Osteoblast (primary cell): Measurements from ENCODE around the gene ASMTL. TPM values are rescaled to one million over a fixed set of nuclear protein-coding genes. Genes with fewer than 3 reads are reported as not detected.

Source experiments
- DNase-seq: peaks from one replicate; pipeline ENCODE4 v3.0.0; 2011; ENCODE audit warnings: low spot score, mixed read lengths; ENCODE audit not compliant: insufficient read length; ENCODE audit errors: missing footprints
- H2AFZ ChIP-seq: 2 replicates; pipeline ENCODE4 v1.6.0; 2011; ENCODE audit warnings: mild to moderate bottlenecking, low read length
- H3K27ac ChIP-seq: 2 replicates; pipeline ENCODE4 v1.5.1; 2011; ENCODE audit warnings: mild to moderate bottlenecking, low read depth, low read length, moderate library complexity
- H3K27me3 ChIP-seq: 2 replicates; pipeline ENCODE4 v1.6.0; 2012; ENCODE audit warnings: mild to moderate bottlenecking, control low read depth, inconsistent platforms, low read length, moderate library complexity; ENCODE audit not compliant: insufficient read depth
- H3K36me3 ChIP-seq: 2 replicates; pipeline ENCODE4 v1.5.1; 2011; ENCODE audit warnings: mild to moderate bottlenecking, low read length, control low read depth, moderate library complexity; ENCODE audit not compliant: insufficient read depth
- H3K4me1 ChIP-seq: 2 replicates; pipeline ENCODE4 v1.5.1; 2011; ENCODE audit warnings: mild to moderate bottlenecking, low read length, control low read depth, moderate library complexity; ENCODE audit not compliant: insufficient read depth
- H3K4me2 ChIP-seq: 2 replicates; pipeline ENCODE4 v1.6.0; 2011; ENCODE audit warnings: mild to moderate bottlenecking, low read length; ENCODE audit not compliant: insufficient read depth
- H3K4me3 ChIP-seq: fragments of 200-600 bp; sonication (generic); 3 replicates; pipeline ENCODE4 v1.5.1; 2012; ENCODE audit warnings: mild to moderate bottlenecking, low read length, inconsistent platforms; ENCODE audit not compliant: insufficient read depth
- H3K79me2 ChIP-seq: 2 replicates; pipeline ENCODE4 v1.6.0; 2012; ENCODE audit warnings: mild to moderate bottlenecking, low read length, control low read depth, inconsistent platforms; ENCODE audit not compliant: insufficient read depth
- H3K9me3 ChIP-seq: 2 replicates; pipeline ENCODE4 v1.5.1; 2011; ENCODE audit warnings: low read depth, low read length, control low read depth
- H4K20me1 ChIP-seq: 2 replicates; pipeline ENCODE4 v1.6.0; 2012; ENCODE audit warnings: mild to moderate bottlenecking, low read length, control low read depth; ENCODE audit not compliant: insufficient read depth
- CTCF ChIP-seq: IDR thresholded peaks from 2 replicates; pipeline ENCODE4 v1.5.1; 2011; ENCODE audit warnings: mild to moderate bottlenecking, low read depth, low read length, moderate library complexity; ENCODE audit errors: extremely low read depth
- total RNA-seq: library from RNA; depleted of rRNA; stranded (reverse); fragments of >200 nt; gene quantifications from 2 replicates; pipeline ENCODE4 v1.2.3, GENCODE V29; 2012

ASMTL gene
- total RNA-seq, 1 donor, result 24.6 TPM

GRCh38 chrX:1442016-1442665 is 10.6 kb downstream of the ASMTL start:
- no peak overlapping the region for H3K27ac ChIP-seq
- H3K36me3 ChIP-seq, result peaks cover 5% of the 10 kb centered on the region
- peaks cover 9% of the 10 kb centered on the region for H4K20me1 ChIP-seq
- no peak overlapping the region for H3K4me2 ChIP-seq
- no peaks in the 10 kb centered on the region for H3K27me3 ChIP-seq
- no peak for TF ChIP-seq CTCF
- no peaks in the 10 kb centered on the region for H3K4me1 ChIP-seq
- H2AFZ ChIP-seq, result no peak overlapping the region
- H3K4me3 ChIP-seq, result no peak overlapping the region
- no peak for DNase-seq
- H3K9me3 ChIP-seq, result no peaks in the 10 kb centered on the region
- H3K79me2 ChIP-seq, result peaks cover 25% of the 10 kb centered on the region

DNA sequence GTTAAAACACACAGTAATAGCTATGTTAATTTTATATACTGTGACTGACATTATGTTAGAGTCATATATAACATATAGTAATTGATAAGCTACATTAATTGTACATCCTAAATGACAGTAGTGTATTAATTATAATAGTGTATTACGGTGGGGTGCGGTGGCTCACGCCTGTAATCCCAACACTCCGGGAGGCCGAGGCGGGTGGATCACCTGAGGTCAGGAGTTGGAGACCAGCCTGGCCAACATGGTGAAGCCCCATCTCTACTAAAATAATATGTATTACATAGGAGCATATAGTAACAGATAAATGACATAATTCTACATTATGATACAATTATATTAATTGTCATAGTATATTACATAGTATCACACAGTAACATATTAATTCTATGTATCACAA is 12.2 kb downstream of the ASMTL start:
- H3K4me2 ChIP-seq, result no peak overlapping the region
- H4K20me1 ChIP-seq, result peaks cover 9% of the 10 kb centered on the region
- no peak overlapping the region for H2AFZ ChIP-seq
- no peaks in the 10 kb centered on the region for H3K27me3 ChIP-seq
- no peak overlapping the region for H3K4me3 ChIP-seq
- peaks cover 24% of the 10 kb centered on the region for H3K79me2 ChIP-seq
- no peak for TF ChIP-seq CTCF
- DNase-seq, result no peak
- peaks cover 10% of the 10 kb centered on the region for H3K36me3 ChIP-seq
- H3K4me1 ChIP-seq, result no peaks in the 10 kb centered on the region
- no peaks in the 10 kb centered on the region for H3K9me3 ChIP-seq
- no peak overlapping the region for H3K27ac ChIP-seq

GRCh38 chrX:1435241-1435895 is 17.3 kb downstream of the ASMTL start:
- no peak for TF ChIP-seq CTCF
- H3K27ac ChIP-seq, result no peak overlapping the region
- DNase-seq, result no peak
- H3K27me3 ChIP-seq, result no peaks in the 10 kb centered on the region
- no peak overlapping the region for H2AFZ ChIP-seq
- H3K4me3 ChIP-seq, result no peak overlapping the region
- no peaks in the 10 kb centered on the region for H3K9me3 ChIP-seq
- no peaks in the 10 kb centered on the region for H3K4me1 ChIP-seq
- no peaks in the 10 kb centered on the region for H4K20me1 ChIP-seq
- peaks cover 12% of the 10 kb centered on the region for H3K36me3 ChIP-seq
- H3K79me2 ChIP-seq, result no peaks in the 10 kb centered on the region
- H3K4me2 ChIP-seq, result no peak overlapping the region

DNA sequence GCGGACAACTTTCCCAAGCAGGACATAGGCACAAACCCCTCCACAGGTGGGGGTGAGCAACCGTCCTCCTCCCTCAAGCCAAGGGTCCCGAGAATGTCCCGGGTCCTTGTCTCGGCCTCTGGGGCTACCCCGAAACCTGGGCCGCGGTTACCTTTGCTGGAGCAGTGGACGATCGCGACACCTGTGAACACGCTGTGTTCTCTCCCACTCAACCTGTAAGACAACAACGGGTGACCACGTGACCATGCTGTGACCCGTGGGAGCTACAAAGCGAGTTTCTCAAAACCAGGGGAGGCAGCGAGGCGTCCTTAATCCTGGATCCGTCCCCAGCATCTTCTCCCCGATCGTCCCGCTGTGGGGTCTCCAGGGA is 17.9 kb downstream of the ASMTL start:
- Histone ChIP-seq H3K9me3 (no peaks in the 10 kb centered on the region), H3K4me2 (no peak overlapping the region), H3K36me3 (peaks cover 14% of the 10 kb centered on the region), H3K4me3 (no peak overlapping the region), H3K79me2 (no peaks in the 10 kb centered on the region), H3K27ac (no peak overlapping the region), H3K4me1 (no peaks in the 10 kb centered on the region), H2AFZ (no peak overlapping the region), H4K20me1 (no peaks in the 10 kb centered on the region), H3K27me3 (no peaks in the 10 kb centered on the region)
- no peak for TF ChIP-seq CTCF
- no peak for DNase-seq
